HG02973 (cell line): ENCODE measurements around the gene OR5K2.

Source experiments
- ATAC-seq: cut with Tn5 transposase; IDR thresholded peaks from one replicate; pipeline ENCODE4 v1.9.1; 2021; ENCODE audit warnings: moderate library complexity; ENCODE audit not compliant: unreplicated experiment

The OR5K2 gene

GRCh38 chr3:98497381-98497780 is at the start of gene OR5K2:
Gene OR5K2, plus strand, starts transcription at chr3:98497681. Its CDS starts 0 bp downstream, at chr3:98497681.
- no peak for ATAC-seq

- no peak for ATAC-seq
Observed at GRCh38 chr3:98449606-98450193, 47.8 kb upstream of the OR5K2 start.

- no peak for ATAC-seq
Observed at GRCh38 chr3:98450372-98450771, 47.1 kb upstream of the OR5K2 start.

- ATAC-seq, result no peak
Observed at GRCh38 chr3:98453827-98454226, 43.7 kb upstream of the OR5K2 start.

GRCh38 chr3:98454929-98455328 is 42.6 kb upstream of the OR5K2 start:
- ATAC-seq, result no peak

GRCh38 chr3:98457543-98457942 is 39.9 kb upstream of the OR5K2 start:
- no peak for ATAC-seq

- ATAC-seq, result no peak
Observed at GRCh38 chr3:98460220-98460619, 37.3 kb upstream of the OR5K2 start.

GRCh38 chr3:98462901-98463300 is 34.6 kb upstream of the OR5K2 start, which contains the start of gene OR5K1:
Gene OR5K1, plus strand, starts transcription at chr3:98463201. Its CDS starts 6,376 bp downstream, at chr3:98469577.
- ATAC-seq, result no peak

- ATAC-seq, result no peak
Observed at GRCh38 chr3:98482717-98483482, 14.6 kb upstream of the OR5K2 start.

- ATAC-seq, result no peak
Observed at GRCh38 chr3:98483626-98484025, 13.9 kb upstream of the OR5K2 start.

- no peak for ATAC-seq
Observed at GRCh38 chr3:98500019-98500418, 2.5 kb downstream of the OR5K2 start.

- ATAC-seq, result no peak
Observed at GRCh38 chr3:98501270-98501669, 3.8 kb downstream of the OR5K2 start.

GRCh38 chr3:98501863-98502576 is 4.5 kb downstream of the OR5K2 start:
- ATAC-seq, result no peak

- ATAC-seq, result no peak
Observed at GRCh38 chr3:98504539-98504938, 7.1 kb downstream of the OR5K2 start.

GRCh38 chr3:98508582-98508981 is 11.1 kb downstream of the OR5K2 start:
- no peak for ATAC-seq

- no peak for ATAC-seq
Observed at GRCh38 chr3:98512576-98512975, 15.1 kb downstream of the OR5K2 start.

GRCh38 chr3:98513091-98513511 is 15.6 kb downstream of the OR5K2 start:
- ATAC-seq, result no peak

- no peak for ATAC-seq
Observed at GRCh38 chr3:98513736-98514135, 16.3 kb downstream of the OR5K2 start.

GRCh38 chr3:98514948-98515347 is 17.5 kb downstream of the OR5K2 start:
- no peak for ATAC-seq

GRCh38 chr3:98518816-98519215 is 21.3 kb downstream of the OR5K2 start:
- ATAC-seq, result no peak

GRCh38 chr3:98519351-98519750 is 21.9 kb downstream of the OR5K2 start:
- no peak for ATAC-seq
